ENCODE results near the gene SGCA.
A peak's percentile ranks its signal among the peaks of the same experiment; 100 is the strongest.

The SGCA gene

GRCh38 chr17:50162466-50163254, 3.1 kb upstream of the SGCA start:
- DNase-seq, result no peak
- in situ Hi-C loops (cut with MboI; ENCODE audit: low pct_unique_long_range_greater_than_20kb, low sequenced_read_pairs), result loop anchor here (10.0 kb wide), 1 partner anchor 48 kb away; no protein-coding TSS in a partner anchor

DNA sequence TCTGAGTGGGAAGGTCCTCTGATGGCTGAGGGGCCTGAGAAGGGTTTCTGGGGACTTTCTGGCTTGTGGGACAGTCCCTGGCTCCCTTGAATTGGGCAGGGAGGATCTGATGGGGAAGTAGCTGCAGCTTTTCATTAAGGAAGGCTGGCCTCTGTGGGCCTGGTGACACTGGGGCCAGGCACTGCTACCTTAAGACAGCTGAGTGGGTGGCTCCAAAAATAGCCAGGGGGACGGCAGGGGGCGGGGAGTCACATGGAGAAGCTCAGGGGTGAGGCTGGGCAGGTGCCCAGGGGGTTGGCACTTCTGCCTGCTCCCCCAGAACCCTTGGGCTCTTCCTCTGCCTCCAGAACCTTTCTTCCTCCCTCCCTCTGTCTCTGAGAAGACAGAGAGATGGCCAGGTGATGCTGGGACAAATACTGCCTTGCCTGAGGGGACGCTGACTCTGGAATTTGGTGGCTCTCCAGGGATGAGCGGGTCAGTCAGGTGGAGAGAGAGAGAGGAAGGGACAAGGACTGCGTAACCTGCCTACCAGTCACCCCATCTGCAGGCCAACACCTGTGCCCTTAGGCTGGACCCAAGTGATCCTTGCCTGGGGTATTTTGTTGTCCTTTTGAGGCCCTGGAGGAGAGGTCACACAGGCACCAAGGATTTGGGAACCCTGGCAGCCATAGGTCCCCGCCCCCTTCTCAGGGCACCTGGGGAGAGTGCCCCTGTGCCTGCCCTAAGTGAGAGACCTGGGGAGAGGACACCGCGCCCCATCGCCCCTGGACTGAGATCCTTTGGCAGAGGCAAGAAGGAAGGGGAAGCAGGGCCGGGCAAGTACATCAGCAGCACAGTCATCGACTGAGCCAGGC, 1.7 kb upstream of the SGCA start:
- DNase-seq, result no peak
- in situ Hi-C loops (cut with MboI; ENCODE audit: low pct_unique_long_range_greater_than_20kb, low sequenced_read_pairs), result loop anchor here (10.0 kb wide), 1 partner anchor 49 kb away; no protein-coding TSS in a partner anchor

- in situ Hi-C loops (cut with MboI; ENCODE audit: low pct_unique_long_range_greater_than_20kb, low sequenced_read_pairs), result loop anchor here (10.0 kb wide), 1 partner anchor 50 kb away; no protein-coding TSS in a partner anchor
- DNase-seq, result no peak
These were observed 1.2 kb upstream of the SGCA start for GRCh38 chr17:50164697-50164988.

DNA sequence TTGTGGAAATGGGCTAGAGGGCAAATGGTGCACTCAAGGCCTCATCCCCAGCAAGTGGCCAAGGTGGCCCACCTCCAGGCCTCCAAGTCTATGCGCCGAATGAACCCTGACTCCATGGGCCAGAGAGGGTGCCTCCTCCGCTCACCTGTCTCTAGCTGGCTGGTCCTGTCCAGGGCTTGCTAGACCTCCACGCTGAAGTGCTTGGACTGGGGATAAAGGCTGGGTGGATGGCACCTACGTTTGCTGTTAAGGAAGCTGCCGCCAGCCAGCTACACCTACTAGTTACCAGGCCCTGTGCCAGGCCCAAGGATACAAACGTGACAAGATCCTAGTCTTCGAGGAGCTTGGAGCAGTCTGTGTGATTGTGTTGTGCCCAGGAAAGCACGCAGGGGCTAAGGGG, 739 bp upstream of the SGCA start:
- DNase-seq, result no peak
- in situ Hi-C loops (cut with MboI; ENCODE audit: low pct_unique_long_range_greater_than_20kb, low sequenced_read_pairs), result loop anchor here (10.0 kb wide), 1 partner anchor 50 kb away; no protein-coding TSS in a partner anchor

- DNase-seq, result no peak
- in situ Hi-C loops (cut with MboI; ENCODE audit: low pct_unique_long_range_greater_than_20kb, low sequenced_read_pairs), result loop anchor here (10.0 kb wide), 1 partner anchor 51 kb away; no protein-coding TSS in a partner anchor
These were observed 339 bp upstream of the SGCA start for GRCh38 chr17:50165466-50165865.

DNA sequence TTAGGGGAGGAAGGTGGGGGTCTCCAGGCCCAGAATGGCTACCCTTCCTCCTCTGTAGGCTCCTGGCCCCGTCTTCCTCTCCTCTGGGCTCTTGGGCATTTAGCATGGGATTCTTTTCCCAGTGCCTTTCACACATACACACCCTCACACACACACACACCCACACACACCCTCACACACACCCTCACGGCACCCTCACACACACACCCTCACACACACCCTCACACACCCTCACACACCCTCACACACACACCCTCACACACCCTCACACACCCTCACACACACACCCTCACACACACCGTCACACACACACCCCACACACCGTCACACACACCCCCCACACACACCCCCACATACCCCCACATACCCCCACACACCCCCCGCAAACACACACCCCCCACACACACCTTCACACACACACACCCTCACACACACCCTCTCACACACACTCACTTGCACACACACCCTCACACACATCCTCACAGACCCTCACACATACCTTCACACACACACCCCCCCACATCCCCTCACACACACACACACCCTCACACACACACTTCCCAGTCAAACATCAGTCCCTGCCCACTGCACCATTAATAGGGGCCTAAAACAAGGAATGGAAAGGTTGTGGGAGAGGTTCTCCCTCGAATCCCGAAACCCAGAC, 845 bp downstream of the SGCA start:
- in situ Hi-C loops (cut with MboI; ENCODE audit: low pct_unique_long_range_greater_than_20kb, low sequenced_read_pairs), result loop anchor here (10.0 kb wide), 1 partner anchor 52 kb away; no protein-coding TSS in a partner anchor
- DNase-seq, result no peak

DNA sequence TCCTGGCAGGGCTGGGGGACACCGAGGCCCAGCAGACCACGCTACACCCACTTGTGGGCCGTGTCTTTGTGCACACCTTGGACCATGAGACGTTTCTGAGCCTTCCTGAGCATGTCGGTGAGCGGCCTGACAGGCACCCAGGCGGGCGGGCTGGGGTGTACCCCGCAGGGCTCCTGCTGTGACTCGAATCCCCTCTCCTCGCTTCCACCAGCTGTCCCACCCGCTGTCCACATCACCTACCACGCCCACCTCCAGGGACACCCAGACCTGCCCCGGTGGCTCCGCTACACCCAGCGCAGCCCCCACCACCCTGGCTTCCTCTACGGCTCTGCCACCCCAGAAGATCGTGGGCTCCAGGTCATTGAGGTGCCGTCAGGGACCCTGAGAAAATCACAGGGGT, 1.6 kb downstream of the SGCA start:
- in situ Hi-C loops (cut with MboI; ENCODE audit: low pct_unique_long_range_greater_than_20kb, low sequenced_read_pairs), result loop anchor here (10.0 kb wide), 1 partner anchor 53 kb away; no protein-coding TSS in a partner anchor
- DNase-seq, result no peak

DNA sequence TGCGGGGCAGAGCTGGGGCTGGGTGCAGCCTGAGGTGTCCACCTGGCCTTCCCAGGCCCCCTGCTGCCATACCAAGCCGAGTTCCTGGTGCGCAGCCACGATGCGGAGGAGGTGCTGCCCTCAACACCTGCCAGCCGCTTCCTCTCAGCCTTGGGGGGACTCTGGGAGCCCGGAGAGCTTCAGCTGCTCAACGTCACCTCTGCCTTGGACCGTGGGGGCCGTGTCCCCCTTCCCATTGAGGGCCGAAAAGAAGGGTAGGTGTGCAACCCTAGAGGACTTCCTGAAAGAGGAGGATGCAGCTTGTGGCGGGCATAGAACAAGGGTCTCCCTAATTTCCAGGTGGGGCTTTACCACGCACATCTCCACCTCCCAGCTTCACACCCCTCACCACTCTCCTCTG, 2.5 kb downstream of the SGCA start:
- DNase-seq, result no peak
- in situ Hi-C loops (cut with MboI; ENCODE audit: low pct_unique_long_range_greater_than_20kb, low sequenced_read_pairs), result loop anchor here (10.0 kb wide), 1 partner anchor 54 kb away; no protein-coding TSS in a partner anchor

GRCh38 chr17:50169121-50169764, 3.4 kb downstream of the SGCA start:
- DNase-seq, result peak; percentile 94
- in situ Hi-C loops (cut with MboI; ENCODE audit: low pct_unique_long_range_greater_than_20kb, low sequenced_read_pairs), result loop anchor here (10.0 kb wide), 1 partner anchor 54 kb away; no protein-coding TSS in a partner anchor

- no peak for DNase-seq
- in situ Hi-C loops (cut with MboI; ENCODE audit: low pct_unique_long_range_greater_than_20kb, low sequenced_read_pairs), result loop anchor here (10.0 kb wide), 1 partner anchor 55 kb away; no protein-coding TSS in a partner anchor
These were observed 4.2 kb downstream of the SGCA start for GRCh38 chr17:50169881-50170459.

- in situ Hi-C loops (cut with MboI; ENCODE audit: low pct_unique_long_range_greater_than_20kb, low sequenced_read_pairs), result no loop called here
- no peak for DNase-seq
These were observed 5.0 kb downstream of the SGCA start for GRCh38 chr17:50170662-50171370.

GRCh38 chr17:50171371-50172071, 5.7 kb downstream of the SGCA start:
- no peak for DNase-seq
- in situ Hi-C loops (cut with MboI; ENCODE audit: low pct_unique_long_range_greater_than_20kb, low sequenced_read_pairs), result no loop called here

DNA sequence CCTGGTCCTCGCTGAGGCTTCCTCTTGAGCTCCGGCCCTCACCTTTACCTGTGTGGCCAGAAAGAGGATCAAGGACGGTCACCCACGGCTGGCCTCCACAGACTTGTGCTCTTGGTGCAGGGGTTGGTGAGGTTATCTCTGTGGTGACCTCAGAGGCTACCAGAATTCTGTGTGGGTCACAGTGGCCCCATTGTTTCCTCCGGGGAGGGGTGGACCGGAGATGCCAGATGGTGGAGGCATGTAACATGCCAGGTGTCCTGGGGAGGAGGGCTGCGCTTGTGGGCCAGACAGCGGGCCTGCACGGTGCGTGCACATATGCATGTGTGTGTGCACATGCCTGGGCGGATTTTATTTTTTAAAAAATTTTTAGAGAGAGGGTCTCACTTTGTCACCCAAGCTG, 6.3 kb downstream of the SGCA start:
- no peak for DNase-seq
- in situ Hi-C loops (cut with MboI; ENCODE audit: low pct_unique_long_range_greater_than_20kb, low sequenced_read_pairs), result no loop called here

DNA sequence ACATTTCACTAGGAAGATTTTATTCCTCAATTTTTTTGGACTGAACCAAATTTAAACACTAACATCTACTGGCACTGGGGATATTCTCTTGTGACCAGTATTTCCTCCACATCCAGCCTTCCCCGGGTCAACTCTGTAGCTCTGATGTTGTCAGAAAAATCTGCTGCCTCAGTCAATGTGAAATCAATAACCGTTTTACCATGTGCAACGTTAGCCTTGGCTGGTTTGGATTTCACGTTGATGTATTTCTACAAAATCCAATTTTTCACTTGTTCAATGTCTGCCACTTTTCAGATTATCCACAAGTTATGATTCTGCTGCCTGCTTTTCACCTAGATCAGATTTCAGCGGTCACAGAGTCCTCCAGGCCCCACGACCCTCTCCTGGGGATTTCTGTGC, 7.1 kb downstream of the SGCA start:
- no peak for DNase-seq
- in situ Hi-C loops (cut with MboI; ENCODE audit: low pct_unique_long_range_greater_than_20kb, low sequenced_read_pairs), result no loop called here

DNA sequence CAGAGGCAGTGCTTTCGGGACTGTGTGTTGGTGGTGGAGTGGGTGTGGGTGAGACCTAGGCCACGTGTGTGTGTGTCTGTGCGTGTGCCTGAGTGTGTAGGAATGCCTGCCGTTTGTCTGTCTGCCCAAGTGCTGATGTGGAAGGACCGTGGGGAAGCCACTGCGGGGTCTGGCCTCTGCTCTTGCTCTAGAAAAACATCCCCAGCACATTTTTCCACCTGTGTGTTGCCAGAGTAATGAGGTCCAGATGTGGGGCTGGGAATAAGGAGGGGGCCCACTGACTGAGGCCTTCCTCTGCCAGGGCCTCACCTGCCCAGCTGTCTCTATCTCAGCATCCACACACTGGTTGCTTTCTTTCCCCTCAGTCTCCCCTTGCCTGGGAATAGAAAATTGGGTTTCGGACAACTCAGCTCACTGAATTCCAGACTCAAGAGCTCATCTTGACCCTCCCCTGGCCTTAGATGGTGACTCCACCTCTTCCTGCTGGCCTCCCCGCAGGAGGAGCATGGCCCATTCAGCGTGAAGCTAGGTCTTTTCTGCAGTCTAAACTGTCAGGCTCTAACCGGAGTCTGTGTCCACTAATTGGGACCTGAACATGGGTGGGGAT, 7.6 kb downstream of the SGCA start:
- in situ Hi-C loops (cut with MboI; ENCODE audit: low pct_unique_long_range_greater_than_20kb, low sequenced_read_pairs), result no loop called here
- no peak for DNase-seq

GRCh38 chr17:50174444-50174843, 8.6 kb downstream of the SGCA start:
- in situ Hi-C loops (cut with MboI; ENCODE audit: low pct_unique_long_range_greater_than_20kb, low sequenced_read_pairs), result no loop called here
- DNase-seq, result no peak

Data from KBM-7 (cell line).